Measurements from ENCODE around the gene KNL1.

GRCh38 chr15:40660686-40661085 is 66.6 kb downstream of the KNL1 start:
- no peak for TF ChIP-seq CTCF (IDR thresholded peaks at IDR 0.05)
- no peak for TF ChIP-seq EP300 (IDR thresholded peaks at IDR 0.05)
- TF ChIP-seq POLR2A (IDR thresholded peaks at IDR 0.05): no peak
- no peak for TF ChIP-seq POLR2AphosphoS5 (IDR thresholded peaks at IDR 0.05)
